ENCODE results near the gene GNPTAB. TPM values are rescaled to one million over a fixed set of nuclear protein-coding genes. Genes with fewer than 3 reads are reported as not detected.

Gene GNPTAB
- total and polyA plus RNA-seq, 2 of the 8 experiments (the other 6 are each of a cell fraction or from before 2014, with no cell fraction given): 21.5 to 51.3 TPM

GRCh38 chr12:101769865-101770264 lies 60.9 kb downstream of the GNPTAB start:
- Histone ChIP-seq H4K20me1 (replicated peaks in 1 of 2; ENCODE audit: control insufficient read depth in 1 of 2, insufficient read depth in 2 of 2, low read length in 2 of 2) (peaks cover 0 to 2% of the 10 kb centered on the region in 2 experiments), H3K4me2 (ENCODE audit: insufficient read depth in 1 of 2, low read depth in 2 of 2, low read length in 2 of 2) (no peak overlapping the region), H3K36me3 (ENCODE audit: control insufficient read depth in 2 of 4, insufficient read depth in 4 of 4, low read length in 3 of 4) (peaks cover 11 to 56% (median 25%) of the 10 kb centered on the region in 4 experiments), H3K27me3 (replicated peaks in 1 of 4; ENCODE audit: control insufficient read depth in 3 of 4, extremely low read depth in 1 of 4, insufficient read depth in 3 of 4, low read length in 3 of 4) (no peaks in the 10 kb centered on the region), H2AFZ (ENCODE audit: low read length) (no peak overlapping the region), H3K23ac (ENCODE audit: insufficient read length) (no peak overlapping the region), H3K4ac (replicated peaks; ENCODE audit: insufficient read length, low read depth, low read length) (no peak overlapping the region), H3K79me2 (ENCODE audit: control insufficient read depth in 1 of 2, insufficient read depth in 2 of 2, low read length in 2 of 2) (no peaks in the 10 kb centered on the region), H3K9me3 (ENCODE audit: insufficient read depth in 2 of 2, low read depth in 1 of 2, low read length in 1 of 2) (no peaks in the 10 kb centered on the region), H3K4me3 (ENCODE audit: extremely low read depth in 1 of 4, insufficient read depth in 2 of 4, low read depth in 3 of 4, low read length in 4 of 4) (no peak overlapping the region), H2BK120ac (replicated peaks; ENCODE audit: low read depth, low read length) (no peak overlapping the region), H4K91ac (replicated peaks; ENCODE audit: insufficient read length, low read length) (no peak overlapping the region), H3K27ac (ENCODE audit: low read depth, low read length) (no peak overlapping the region), H2AK5ac (ENCODE audit: low read depth, low read length) (no peak overlapping the region), H4K5ac (ENCODE audit: insufficient read length, low read depth, low read length) (no peak overlapping the region), H3K23me2 (ENCODE audit: low read depth, low read length) (no peaks in the 10 kb centered on the region), H4K8ac (ENCODE audit: extremely low read depth, insufficient read depth, low read length) (no peak overlapping the region), H2BK12ac (ENCODE audit: low read depth, low read length) (no peak overlapping the region), H2BK5ac (ENCODE audit: low read depth, low read length) (no peak overlapping the region), H3K18ac (ENCODE audit: extremely low read depth, low read length) (no peak overlapping the region), H3K56ac (replicated peaks; ENCODE audit: insufficient read length, low read depth, low read length) (no peak overlapping the region), H3K14ac (ENCODE audit: insufficient read length) (no peak overlapping the region), H3K9ac (replicated peaks in 1 of 4; ENCODE audit: extremely low read depth in 1 of 4, low read depth in 3 of 4, low read length in 3 of 4) (no peak overlapping the region), H3K79me1 (ENCODE audit: low read depth, low read length) (no peaks in the 10 kb centered on the region; the same call in 1 of the 2 replicates), H3K4me1 (replicated peaks in 1 of 4; ENCODE audit: control insufficient read depth in 3 of 4, insufficient read depth in 4 of 4, low read length in 3 of 4) (no peaks in the 10 kb centered on the region), H2BK15ac (ENCODE audit: low read length) (no peak overlapping the region), H2BK20ac (ENCODE audit: low read length) (no peak overlapping the region)
- no peak for DNase-seq (ENCODE audit: low read depth in 1 of 2, low spot score in 2 of 2)
- no peak for FAIRE-seq
- TF ChIP-seq SIN3A (conservative IDR thresholded peaks at IDR 0.05 in 1 of 2, IDR thresholded peaks at IDR 0.05 in 1 of 2; ENCODE audit: low read depth in 1 of 2, low read length in 2 of 2) (no peak), NRF1 (IDR thresholded peaks at IDR 0.05; ENCODE audit: low read depth, low read length) (no peak), KDM5A (IDR thresholded peaks at IDR 0.05; ENCODE audit: low read length) (no peak), NANOG (IDR thresholded peaks at IDR 0.05; ENCODE audit: insufficient read depth, low read depth, low read length, poor library complexity, severe bottlenecking) (no peak), BACH1 (IDR thresholded peaks at IDR 0.05; ENCODE audit: low read length) (no peak)
- ChIA-PET CTCF (ENCODE audit: partially characterized antibody) (interaction anchor here (0.8 to 3.6 kb wide), 6 partner anchors 10 to 69 kb away, joined by 3 to 21 read pairs (median 6); partner anchors contain the start of gene GNPTAB), POLR2A (ENCODE audit: partially characterized antibody) (interaction anchor here (0.6 kb wide), 1 partner anchor 248 kb away, joined by 3 read pairs; no protein-coding TSS in a partner anchor)
- 87% methylated on average over 5 of the region's 5 CpGs; no CpG with 5 or more reads in 1 of the 2 experiments for WGBS, 2 experiments (ENCODE audit: extremely low coverage in 1 of 2, insufficient coverage in 1 of 2, insufficient read length in 1 of 2, insufficient replicate concordance in 2 of 2, low coverage in 1 of 2, low lambda C conversion rate in 2 of 2, missing lambda C conversion rate in 1 of 2)
